Measurements from ENCODE around the gene DENND4C. TPM values are rescaled to one million over a fixed set of nuclear protein-coding genes. Genes with fewer than 3 reads are reported as not detected.
"Not testable (repeated sequence)": the region's sequence is repeated elsewhere in the genome, so short reads cannot be mapped to it uniquely, and the experiment has no call there.

Gene DENND4C
- total RNA-seq, 1 donor from 2014 or later = 31.4 TPM

- no peak for DNase-seq (ENCODE audit: low read depth)
- TF ChIP-seq CTCF (conservative IDR thresholded peaks at IDR 0.05; ENCODE audit: low read depth, low read length) = no peak
- H3K4me3 ChIP-seq (ENCODE audit: low read depth, low read length) = peak overlapping the region; percentile 83
Measured at GRCh38 chr9:19379697-19380046, 149.2 kb downstream of the DENND4C start.

GRCh38 chr9:19380826-19381075 lies 150.3 kb downstream of the DENND4C start:
- H3K4me3 ChIP-seq (ENCODE audit: low read depth, low read length) = peak overlapping the region; percentile 83
- TF ChIP-seq CTCF (conservative IDR thresholded peaks at IDR 0.05; ENCODE audit: low read depth, low read length) = no peak
- DNase-seq (ENCODE audit: low read depth) = no peak

- no peak overlapping the region for H3K4me3 ChIP-seq (ENCODE audit: low read depth, low read length)
- DNase-seq (ENCODE audit: low read depth) = no peak
Measured at GRCh38 chr9:19381656-19382055, 151.2 kb downstream of the DENND4C start.

DNA sequence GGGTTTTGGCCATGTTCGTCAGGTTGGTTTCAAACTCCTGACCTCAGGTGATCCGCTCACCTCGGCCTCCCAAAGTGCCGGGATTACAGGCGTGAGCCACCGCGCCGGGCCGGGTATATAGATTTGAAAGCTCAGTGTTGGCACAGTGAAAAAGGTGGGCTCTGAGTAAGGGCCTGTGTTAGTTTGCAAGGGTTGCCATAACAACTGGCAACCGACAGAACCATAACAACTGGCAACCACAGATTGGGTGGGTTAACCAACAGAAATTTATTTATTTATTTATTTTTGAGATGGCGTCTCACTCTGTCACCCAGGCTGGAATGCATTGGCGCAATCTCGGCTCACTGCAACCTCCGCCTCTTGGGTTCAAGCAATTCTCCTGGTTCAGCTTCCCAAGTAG lies 154.7 kb downstream of the DENND4C start:
- not testable (repeated sequence) for DNase-seq (ENCODE audit: low read depth); H3K4me3 ChIP-seq (ENCODE audit: low read depth, low read length)

More at GRCh38 chr9:19381656-19382055, 151.2 kb downstream of the DENND4C start:
- TF ChIP-seq CTCF (conservative IDR thresholded peaks at IDR 0.05; ENCODE audit: low read depth, low read length) = no peak

- DNase-seq (ENCODE audit: low read depth) = no peak
- H3K4me3 ChIP-seq (ENCODE audit: low read depth, low read length) = no peak overlapping the region
- TF ChIP-seq CTCF (conservative IDR thresholded peaks at IDR 0.05; ENCODE audit: low read depth, low read length) = no peak
Measured at GRCh38 chr9:19385786-19386501, 155.5 kb downstream of the DENND4C start.

- DNase-seq (ENCODE audit: low read depth) = no peak
- no peak overlapping the region for H3K4me3 ChIP-seq (ENCODE audit: low read depth, low read length)
- no peak for TF ChIP-seq CTCF (conservative IDR thresholded peaks at IDR 0.05; ENCODE audit: low read depth, low read length)
Measured at GRCh38 chr9:19386502-19387044, 156.1 kb downstream of the DENND4C start.

DNA sequence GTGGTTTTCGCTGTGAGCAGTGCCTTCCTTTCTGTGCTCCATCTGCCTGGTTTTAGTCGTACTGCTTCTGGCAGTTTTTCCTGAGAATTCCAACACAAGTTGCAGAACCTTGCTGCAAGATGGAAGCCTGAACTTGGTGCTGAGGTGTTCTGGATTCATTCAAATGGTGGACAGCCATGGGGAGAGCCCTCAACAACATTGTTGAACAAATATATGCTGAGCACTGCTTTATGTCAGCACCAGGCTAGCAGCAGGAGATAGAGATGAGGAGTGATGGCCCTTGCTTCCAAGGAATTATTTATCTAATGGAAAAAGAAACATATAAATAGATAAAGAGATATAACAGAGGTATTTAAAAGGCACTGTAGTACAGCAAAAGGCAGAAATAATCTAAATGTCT lies 156.8 kb downstream of the DENND4C start:
- no peak for DNase-seq (ENCODE audit: low read depth)
- no peak for TF ChIP-seq CTCF (conservative IDR thresholded peaks at IDR 0.05; ENCODE audit: low read depth, low read length)
- H3K4me3 ChIP-seq (ENCODE audit: low read depth, low read length) = no peak overlapping the region

DNA sequence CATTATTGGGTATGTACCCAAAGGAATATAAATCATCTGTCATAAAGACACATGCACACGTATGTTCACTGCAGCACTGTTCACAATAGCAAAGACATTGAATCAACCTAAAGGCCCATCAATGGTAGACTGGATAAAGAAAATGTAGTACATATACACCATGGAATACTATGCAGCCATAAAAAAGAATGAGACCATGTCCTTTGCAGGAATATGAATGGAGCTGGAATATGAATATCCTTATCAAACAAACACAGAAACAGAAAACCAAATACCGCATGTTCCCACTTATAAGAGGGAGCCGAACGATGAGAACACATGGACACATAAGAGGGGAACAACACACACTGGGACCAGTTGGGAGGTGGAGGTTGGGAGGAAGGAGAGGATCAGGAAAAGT lies 159.0 kb downstream of the DENND4C start:
- DNase-seq (ENCODE audit: low read depth); H3K4me3 ChIP-seq (ENCODE audit: low read depth, low read length): not testable (repeated sequence)

All from epithelial cell of proximal tubule (primary cell).